HG02970 (cell line): ENCODE measurements around the gene TMEM165.
A peak's percentile ranks its signal among the peaks of the same experiment; 100 is the strongest.

Source experiments
- ATAC-seq: cut with Tn5 transposase; IDR thresholded peaks from one replicate; pipeline ENCODE4 v1.9.1; 2021; ENCODE audit warnings: mild to moderate bottlenecking, moderate library complexity, moderate number of reproducible peaks; ENCODE audit not compliant: unreplicated experiment, low FRiP score

Gene TMEM165

DNA sequence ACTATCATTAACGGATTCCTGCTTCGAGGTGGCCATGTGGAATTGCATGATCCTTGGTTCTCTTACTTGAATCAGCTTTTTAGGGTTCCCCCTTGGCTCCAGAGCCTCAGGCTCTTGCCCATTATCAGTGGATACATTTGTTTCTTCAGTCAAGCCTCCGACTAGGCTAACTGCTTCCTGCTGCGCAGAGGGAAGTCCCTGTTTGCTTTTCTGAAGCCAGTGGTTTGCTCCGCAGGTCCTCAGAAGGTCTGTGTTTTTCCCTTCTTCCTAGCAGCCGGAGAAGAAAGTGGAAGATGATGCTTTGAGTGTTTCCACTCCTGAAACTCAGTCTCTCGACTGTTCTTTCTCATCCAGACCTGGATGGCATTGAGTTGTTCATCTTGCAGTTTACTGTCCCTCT lies 29.1 kb upstream of the TMEM165 start:
- ATAC-seq = no peak

- ATAC-seq = no peak
Measured at GRCh38 chr4:55367084-55367722, 28.6 kb upstream of the TMEM165 start.

- no peak for ATAC-seq
Measured at GRCh38 chr4:55369968-55370367, 25.8 kb upstream of the TMEM165 start.

DNA sequence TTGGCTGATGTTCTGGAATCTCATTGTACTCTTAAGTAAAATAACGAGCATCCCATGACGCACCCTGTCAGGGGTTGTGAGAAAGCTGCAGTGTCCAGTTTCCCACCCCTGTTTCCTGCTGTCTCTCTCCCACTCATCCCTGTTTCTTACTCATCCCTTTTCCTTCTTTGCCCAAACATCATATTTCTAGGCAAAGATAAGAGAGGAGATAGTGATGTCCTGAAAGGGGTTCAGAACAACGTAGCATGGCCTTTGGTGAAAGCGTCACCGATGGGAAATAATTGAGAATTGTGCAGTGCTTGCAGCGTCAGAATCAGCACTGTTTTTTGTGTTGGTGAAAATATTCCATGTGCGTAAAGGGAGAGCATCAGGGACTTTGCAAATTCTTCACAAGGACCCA lies 23.5 kb upstream of the TMEM165 start:
- ATAC-seq = no peak

- ATAC-seq = no peak
Measured at GRCh38 chr4:55373461-55373860, 22.3 kb upstream of the TMEM165 start.

DNA sequence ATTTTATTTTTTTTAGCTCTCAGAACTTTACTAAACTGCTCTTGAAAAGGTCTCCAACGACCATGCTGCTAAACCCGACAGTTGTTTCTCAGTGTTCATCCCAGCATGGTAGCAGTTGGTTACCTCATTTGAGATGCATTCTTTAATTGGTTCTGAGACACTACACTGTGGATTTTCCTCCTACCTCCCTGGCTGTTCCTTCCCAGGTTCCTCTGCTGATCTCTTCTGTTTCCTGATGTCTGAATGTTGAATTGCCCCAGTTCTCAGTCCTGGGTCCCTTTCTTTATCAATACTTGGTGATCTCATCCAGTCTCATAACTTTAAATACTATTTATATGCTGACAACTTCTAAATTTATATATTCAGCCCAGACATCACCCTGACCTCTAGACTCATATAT lies 19.1 kb upstream of the TMEM165 start:
- no peak for ATAC-seq

GRCh38 chr4:55378617-55379467 lies 16.9 kb upstream of the TMEM165 start:
- ATAC-seq = no peak

DNA sequence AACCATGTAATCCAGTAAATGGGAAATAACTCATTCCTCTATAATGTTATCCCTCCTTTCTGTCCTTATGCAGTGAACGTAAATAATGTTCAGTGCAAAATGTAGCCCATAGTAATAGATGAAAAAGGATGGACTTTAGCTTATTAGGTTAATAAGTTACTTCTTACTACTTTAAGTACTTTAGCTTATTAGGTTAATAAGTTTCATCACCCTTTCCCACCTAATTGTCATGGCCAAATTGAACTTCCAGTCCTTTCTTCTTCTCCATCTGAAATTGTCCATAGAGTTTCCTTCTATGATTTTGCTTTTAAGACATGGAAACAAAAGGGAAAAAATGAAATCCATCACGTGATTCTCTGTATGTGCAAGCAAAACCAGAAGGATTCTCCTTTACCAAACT lies 15.2 kb upstream of the TMEM165 start:
- no peak for ATAC-seq

- ATAC-seq = no peak
Measured at GRCh38 chr4:55381502-55381901, 14.3 kb upstream of the TMEM165 start.

DNA sequence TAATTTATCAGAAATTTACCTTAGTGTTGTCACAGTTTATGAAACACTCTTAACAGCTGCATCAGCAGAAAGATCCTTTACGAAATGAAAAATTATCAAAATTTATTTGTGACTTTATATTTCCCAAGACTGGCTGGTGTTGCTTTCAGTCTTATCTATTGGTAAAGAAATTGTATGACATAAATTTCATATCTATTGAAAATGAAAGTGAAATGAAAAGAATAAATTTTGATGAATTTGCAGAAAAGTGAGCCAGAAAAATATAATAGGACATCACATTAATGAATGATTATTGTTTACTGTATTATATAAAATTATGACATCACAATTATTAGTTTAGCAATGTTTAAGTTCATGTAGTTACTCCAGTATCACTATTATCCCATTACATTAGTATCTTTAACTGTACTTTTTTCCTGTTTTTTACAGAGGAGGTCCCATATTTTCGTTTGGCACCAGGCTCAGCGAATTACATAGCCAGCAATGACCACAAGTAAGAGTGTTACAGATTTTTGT lies 13.2 kb upstream of the TMEM165 start:
- ATAC-seq = no peak

- no peak for ATAC-seq
Measured at GRCh38 chr4:55385201-55385649, 10.5 kb upstream of the TMEM165 start.

- ATAC-seq = no peak
Measured at GRCh38 chr4:55386073-55386472, 9.7 kb upstream of the TMEM165 start.

GRCh38 chr4:55386840-55387239 lies 8.9 kb upstream of the TMEM165 start:
- no peak for ATAC-seq

DNA sequence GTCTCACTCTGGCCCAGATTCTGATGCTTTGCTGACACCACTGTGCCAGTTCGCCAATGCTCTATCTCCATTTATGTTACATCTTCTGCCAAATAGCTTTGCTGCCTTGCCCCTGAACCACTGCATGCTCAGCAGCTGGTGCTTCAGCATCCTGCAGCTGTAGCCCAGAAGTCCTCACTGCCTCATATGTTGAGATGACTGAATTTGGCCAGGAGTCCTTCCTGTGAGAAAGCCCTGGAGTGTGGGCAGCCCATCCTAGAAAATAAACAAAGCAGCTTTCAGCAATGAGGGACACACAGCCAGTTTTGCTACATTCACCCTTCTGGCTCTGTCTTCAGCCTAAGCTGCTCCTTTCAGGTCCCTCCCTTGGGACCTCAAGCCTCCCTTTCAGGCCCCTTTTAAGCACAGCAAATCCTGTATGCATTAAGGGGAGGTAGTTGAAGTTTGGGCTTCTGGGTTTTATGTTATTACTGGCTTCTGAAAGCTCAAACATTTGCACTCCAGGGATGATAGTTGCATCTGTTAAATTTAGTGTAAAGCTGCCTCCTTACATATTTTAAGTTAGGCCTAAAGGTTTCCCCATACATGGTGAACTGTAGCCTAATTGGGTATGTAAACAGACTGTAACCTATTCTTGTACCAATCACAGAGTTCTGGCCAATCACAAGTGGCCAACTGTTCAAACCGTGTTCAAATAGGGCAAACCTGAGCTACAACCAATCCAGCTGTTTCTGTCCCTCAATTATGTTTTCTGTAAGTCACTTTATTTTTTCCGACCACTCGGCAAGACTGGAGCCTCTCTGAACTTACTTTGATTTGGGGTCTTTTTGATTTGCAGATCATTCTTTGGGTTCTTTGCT lies 2.1 kb upstream of the TMEM165 start:
- no peak for ATAC-seq

DNA sequence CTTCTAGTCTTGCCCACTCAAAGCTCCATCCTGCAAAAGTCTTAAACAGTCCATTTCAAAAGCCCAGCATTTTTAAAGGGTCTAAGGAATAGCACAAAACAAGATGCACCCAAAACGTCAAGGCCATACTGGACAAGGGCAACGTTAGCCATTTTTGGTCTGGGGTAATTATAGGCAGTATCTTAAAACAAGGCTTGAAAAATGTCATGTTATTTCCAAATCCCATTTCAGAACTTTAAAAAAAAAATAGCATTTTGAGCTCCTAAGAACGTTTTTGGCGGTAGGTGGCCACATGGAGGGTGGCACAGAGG lies 584 bp upstream of the TMEM165 start:
- no peak for ATAC-seq

DNA sequence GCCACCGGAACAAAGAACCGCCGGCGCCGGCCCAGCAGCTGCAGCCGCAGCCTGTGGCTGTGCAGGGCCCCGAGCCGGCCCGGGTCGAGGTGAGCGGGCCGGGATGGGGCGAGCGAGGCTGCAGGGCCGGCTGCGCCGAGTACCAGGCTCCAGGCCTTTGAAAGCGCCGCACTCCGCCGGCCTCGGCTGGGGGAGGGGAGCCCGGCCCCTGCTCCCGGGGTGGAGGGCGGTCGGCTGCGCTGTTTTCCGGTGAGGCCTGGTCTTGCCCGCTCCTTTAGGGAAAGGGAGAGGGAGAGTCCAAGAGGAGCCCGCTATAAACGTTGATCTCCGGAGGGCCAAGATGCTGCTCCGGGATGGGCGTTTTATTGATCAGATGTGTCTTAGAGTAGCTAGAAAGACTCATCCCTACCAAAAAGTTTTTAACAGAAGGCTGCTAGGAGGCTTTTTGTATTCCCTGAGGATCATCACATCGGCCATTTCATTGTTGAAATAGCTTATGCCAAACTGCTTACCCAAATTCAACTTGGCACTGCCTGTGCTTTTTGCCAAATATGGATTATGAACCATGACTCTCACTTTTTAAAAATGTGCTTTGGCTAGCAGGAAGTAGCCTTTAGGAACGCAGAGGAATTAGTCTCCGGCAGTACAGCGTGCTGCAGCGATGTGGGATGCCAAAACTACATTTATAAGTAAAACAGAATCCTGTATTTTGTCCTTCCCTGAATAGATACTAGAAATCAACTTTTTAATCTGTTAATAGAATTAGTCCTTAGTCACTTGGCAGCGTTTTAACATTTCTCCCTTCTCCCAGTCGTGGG lies 760 bp downstream of the TMEM165 start:
- ATAC-seq = peak; percentile 31

GRCh38 chr4:55397126-55397436 lies 1.3 kb downstream of the TMEM165 start:
- no peak for ATAC-seq

DNA sequence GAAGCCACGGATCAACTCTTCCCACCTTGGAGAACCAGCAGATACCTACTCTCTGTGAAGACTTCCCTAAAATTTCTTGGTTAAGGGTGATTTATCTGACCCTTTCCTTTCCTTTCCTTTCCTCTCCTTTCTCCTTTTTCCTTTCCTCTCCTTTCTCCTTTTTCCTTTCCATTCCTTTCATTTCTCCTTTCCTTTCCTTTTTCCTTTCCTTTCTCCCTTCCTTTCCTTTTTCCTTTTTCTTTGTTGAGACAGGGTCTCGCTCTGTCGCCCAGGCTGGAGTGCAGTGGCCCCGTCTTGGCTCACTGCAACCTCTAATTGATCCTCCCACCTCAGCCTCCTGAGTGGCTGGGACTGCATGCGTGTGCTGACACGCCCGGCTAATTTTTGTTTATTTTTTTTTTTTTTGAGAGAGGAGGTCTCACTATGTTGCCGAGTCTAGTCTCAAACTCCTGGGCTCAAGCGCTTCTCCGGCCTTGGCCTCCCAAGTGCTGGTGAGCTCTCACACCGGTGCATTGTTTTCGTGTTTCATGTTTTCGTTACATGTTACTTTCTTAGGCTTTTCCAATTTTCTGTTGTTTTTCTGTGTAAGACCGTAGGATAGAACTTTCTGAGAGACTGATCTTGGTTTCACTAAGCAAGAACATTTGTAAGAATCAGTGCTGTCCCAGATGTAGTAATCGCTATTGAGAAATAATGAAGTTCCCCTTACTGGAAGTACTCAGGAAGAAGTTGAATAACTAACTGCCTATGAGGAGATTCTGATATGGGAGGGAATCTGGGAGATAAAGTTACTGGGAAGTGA lies 2.0 kb downstream of the TMEM165 start:
- no peak for ATAC-seq

DNA sequence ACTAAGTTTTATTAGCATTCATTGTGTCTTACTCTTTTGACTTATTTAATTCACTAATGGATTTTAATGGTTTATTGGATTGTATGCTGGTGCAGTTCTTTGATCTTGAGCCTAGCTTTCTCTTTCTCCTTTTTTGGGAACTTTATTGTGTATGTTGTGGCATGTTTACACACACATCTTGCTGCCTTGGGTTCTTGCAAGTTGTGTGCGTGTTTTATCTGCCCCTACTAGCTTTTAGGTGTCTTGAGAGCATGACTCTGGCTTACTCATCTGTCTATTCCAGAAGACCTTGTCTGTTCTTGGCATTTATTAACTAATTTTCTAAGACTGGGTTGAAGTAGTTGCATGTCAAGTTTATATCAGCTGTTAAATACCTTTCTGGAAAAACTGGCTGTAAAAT lies 2.7 kb downstream of the TMEM165 start:
- no peak for ATAC-seq

DNA sequence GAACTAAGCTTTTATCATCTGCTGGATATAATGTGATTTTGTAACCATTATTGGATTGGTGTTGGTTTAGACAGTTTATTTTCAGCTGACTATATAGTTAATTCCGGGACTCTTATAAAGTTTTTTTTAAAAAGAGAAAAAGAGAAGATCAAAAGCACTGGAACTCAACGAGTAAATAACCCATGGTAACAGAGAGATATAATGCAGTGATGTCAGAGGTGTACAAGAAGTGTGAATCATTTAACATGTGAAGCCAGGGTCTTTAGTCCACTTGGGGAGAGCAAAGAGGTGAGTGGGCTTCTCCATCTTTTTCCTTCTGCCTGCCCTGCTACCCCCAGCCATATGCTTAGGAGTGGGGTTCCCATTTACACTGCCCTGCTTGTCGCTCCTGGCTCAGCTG lies 3.2 kb downstream of the TMEM165 start:
- no peak for ATAC-seq
